SK-N-SH (cell line): ENCODE measurements around the gene LIMS2. TPM values are rescaled to one million over a fixed set of nuclear protein-coding genes. Genes with fewer than 3 reads are reported as not detected.

Experiments
- CTCF ChIA-PET: fragments of 300-600, 350-600 bp; formaldehyde crosslinking; extraction: SDS; loops from one replicate; lab custom pipeline; 2021; lab: Yijun Ruan, JAX
- POLR2A ChIA-PET: fragments of 350-600 bp; sonication (Branson Sonifier 250); formaldehyde crosslinking; extraction: SDS; loops from one replicate; lab custom pipeline; 2020; ENCODE audit warnings: antibody characterized with exemption, inconsistent platforms; lab: Yijun Ruan, JAX
- DNase-seq: peaks from one replicate; pipeline ENCODE4 v3.0.0; 2012
- H2AFZ ChIP-seq: fragments of 200-600 bp; sonication (generic); 2 replicates; pipeline ENCODE4 v1.8.1; 2016; ENCODE audit warnings: antibody characterized with exemption, mild to moderate bottlenecking, low read depth
- H3F3A ChIP-seq: fragments of 200-600 bp; sonication (generic); replicated peaks from 2 replicates; pipeline ENCODE3; 2016; ENCODE audit warnings: antibody characterized with exemption, mild to moderate bottlenecking; ENCODE audit not compliant: insufficient read depth
- H3K27ac ChIP-seq, 2 experiments: fragments of 200-500 bp in 1 of 2; fragments of 200-600 bp in 1 of 2; sonication (Bioruptor generic) in 1 of 2; sonication (generic), shearing (Covaris generic) in 1 of 2; 2 replicates each; pipeline versions ENCODE4 v1.5.1 to v1.6.1; 2014 to 2016; ENCODE audit warnings: low read depth in 2 of 2, inconsistent platforms in 1 of 2, low read length in 1 of 2, mild to moderate bottlenecking in 1 of 2, mixed read lengths in 1 of 2
- H3K27me3 ChIP-seq: fragments of 200-600 bp; sonication (generic), shearing (Covaris generic); 2 replicates; pipeline ENCODE4 v1.6.1; 2016; ENCODE audit warnings: mixed run types; ENCODE audit not compliant: insufficient read depth
- H3K36me3 ChIP-seq, 2 experiments: fragments of 200-500 bp in 1 of 2; fragments of 200-600 bp in 1 of 2; sonication (Bioruptor generic) in 1 of 2; sonication (generic) in 1 of 2; replicated peaks in 1 of 2; 2 replicates each; pipeline versions ENCODE3 to v1.5.1; 2014 to 2016; ENCODE audit warnings: low read length in 1 of 2, mild to moderate bottlenecking in 1 of 2; ENCODE audit not compliant: insufficient read depth in 2 of 2, control insufficient read depth in 1 of 2
- H3K4me1 ChIP-seq, 2 experiments: fragments of 200-500 bp in 1 of 2; fragments of 200-600 bp in 1 of 2; sonication (Bioruptor generic) in 1 of 2; sonication (generic), shearing (Covaris generic) in 1 of 2; 2 replicates each; pipeline versions ENCODE4 v1.5.1 to v1.6.1; 2014 to 2016; ENCODE audit warnings: low read depth in 1 of 2, low read length in 1 of 2, mixed run types in 1 of 2; ENCODE audit not compliant: insufficient read depth in 2 of 2, control insufficient read depth in 1 of 2
- H3K4me2 ChIP-seq: fragments of 200-600 bp; sonication (generic), shearing (Covaris generic); 2 replicates; pipeline ENCODE4 v1.6.1; 2017; ENCODE audit warnings: mixed run types
- H3K4me3 ChIP-seq, 2 experiments: fragments of 200-500 bp in 1 of 2; fragments of 200-600 bp in 1 of 2; sonication (Bioruptor generic) in 1 of 2; sonication (generic), shearing (Covaris generic) in 1 of 2; 2 replicates each; pipeline versions ENCODE4 v1.5.1 to v1.8.1; 2014 to 2016; ENCODE audit warnings: low read depth in 2 of 2, inconsistent platforms in 1 of 2, low read length in 1 of 2, mild to moderate bottlenecking in 1 of 2, mixed read lengths in 1 of 2, moderate library complexity in 1 of 2
- H3K79me2 ChIP-seq: fragments of 200-600 bp; sonication (generic); 2 replicates; pipeline ENCODE4 v1.8.1; 2017; ENCODE audit warnings: mild to moderate bottlenecking; ENCODE audit not compliant: insufficient read depth
- H3K9ac ChIP-seq: fragments of 200-600 bp; sonication (generic); 2 replicates; pipeline ENCODE4 v1.6.1; 2017; ENCODE audit warnings: mixed run types
- H3K9me2 ChIP-seq: fragments of 200-600 bp; sonication (generic); 2 replicates; pipeline ENCODE4 v1.6.1; 2017; ENCODE audit warnings: mixed run types
- H3K9me3 ChIP-seq: fragments of 200-600 bp; sonication (generic); 2 replicates; pipeline ENCODE4 v1.6.1; 2017; ENCODE audit warnings: mixed run types, mild to moderate bottlenecking, moderate library complexity
- H4K20me1 ChIP-seq: fragments of 200-600 bp; sonication (generic); 2 replicates; pipeline ENCODE4 v1.6.1; 2017; ENCODE audit warnings: mild to moderate bottlenecking, mixed run types; ENCODE audit not compliant: insufficient read depth
- ELF1 ChIP-seq: IDR thresholded peaks from 2 replicates; pipeline ENCODE4 v1.4.0; 2012
- EZH2phosphoT487 ChIP-seq: fragments of 200-600 bp; sonication (generic); IDR thresholded peaks from 2 replicates; pipeline ENCODE4 v1.6.1; 2017; ENCODE audit warnings: low read depth, mixed run types, mild to moderate bottlenecking, antibody characterized with exemption, moderate library complexity, borderline replicate concordance
- FOSL2 ChIP-seq: IDR thresholded peaks from 2 replicates; pipeline ENCODE4 v1.4.0; 2012; ENCODE audit warnings: low read depth, mild to moderate bottlenecking, moderate library complexity, borderline replicate concordance
- MEF2A ChIP-seq: IDR thresholded peaks from 2 replicates; pipeline ENCODE4 v1.4.0; 2012; ENCODE audit warnings: low read depth, borderline replicate concordance
- POLR2AphosphoS5 ChIP-seq: IDR thresholded peaks from 2 replicates; pipeline ENCODE4 v1.6.1; 2012; ENCODE audit warnings: low read depth, low read length
- RFX5 ChIP-seq: IDR thresholded peaks from 2 replicates; pipeline ENCODE4 v1.6.1; 2012; ENCODE audit warnings: mild to moderate bottlenecking, improper control_type of control experiment, low read length
- SIN3A ChIP-seq: IDR thresholded peaks from 2 replicates; pipeline ENCODE4 v1.6.1; 2012; ENCODE audit warnings: low read depth, mild to moderate bottlenecking, low read length, moderate library complexity, borderline replicate concordance
- TCF12 ChIP-seq: IDR thresholded peaks from 2 replicates; pipeline ENCODE4 v1.4.0; 2012
- YY1 ChIP-seq: IDR thresholded peaks from 2 replicates; pipeline ENCODE4 v1.4.0; 2012; ENCODE audit warnings: low read depth, mild to moderate bottlenecking
- WGBS: methylation state at CpG from one replicate; pipeline ENCODE4 v1.1.6; 2017; ENCODE audit warnings: low lambda C conversion rate; 5-methylcytosine and 5-hydroxymethylcytosine counted together
- polyA plus RNA-seq, 3 experiments: library from polyadenylated mRNA; depleted of rRNA; stranded (reverse); fragments of >200 nt; gene quantifications; 2 replicates each; pipeline ENCODE4 v1.2.3, GENCODE V29; 2012
- TF ChIP-seq, protein P1 (sequence below): fragments of 150-350 bp; IDR thresholded peaks from 2 replicates; pipeline ENCODE4 v1.6.1; 2017; ENCODE audit warnings: antibody characterized with exemption, low read length, low read depth, borderline replicate concordance
- TF ChIP-seq, protein P2 (sequence below): IDR thresholded peaks from 2 replicates; pipeline ENCODE4 v1.6.1; 2012; ENCODE audit warnings: mild to moderate bottlenecking, low read depth, low read length, moderate library complexity
- TF ChIP-seq, protein P3 (sequence below): IDR thresholded peaks from 2 replicates; pipeline ENCODE4 v1.4.0; 2012; ENCODE audit warnings: low read depth, borderline replicate concordance

The LIMS2 gene
- polyA plus RNA-seq, 1 of the 3 experiments (the other 2 are of a cell fraction) = 2.7 TPM

DNA sequence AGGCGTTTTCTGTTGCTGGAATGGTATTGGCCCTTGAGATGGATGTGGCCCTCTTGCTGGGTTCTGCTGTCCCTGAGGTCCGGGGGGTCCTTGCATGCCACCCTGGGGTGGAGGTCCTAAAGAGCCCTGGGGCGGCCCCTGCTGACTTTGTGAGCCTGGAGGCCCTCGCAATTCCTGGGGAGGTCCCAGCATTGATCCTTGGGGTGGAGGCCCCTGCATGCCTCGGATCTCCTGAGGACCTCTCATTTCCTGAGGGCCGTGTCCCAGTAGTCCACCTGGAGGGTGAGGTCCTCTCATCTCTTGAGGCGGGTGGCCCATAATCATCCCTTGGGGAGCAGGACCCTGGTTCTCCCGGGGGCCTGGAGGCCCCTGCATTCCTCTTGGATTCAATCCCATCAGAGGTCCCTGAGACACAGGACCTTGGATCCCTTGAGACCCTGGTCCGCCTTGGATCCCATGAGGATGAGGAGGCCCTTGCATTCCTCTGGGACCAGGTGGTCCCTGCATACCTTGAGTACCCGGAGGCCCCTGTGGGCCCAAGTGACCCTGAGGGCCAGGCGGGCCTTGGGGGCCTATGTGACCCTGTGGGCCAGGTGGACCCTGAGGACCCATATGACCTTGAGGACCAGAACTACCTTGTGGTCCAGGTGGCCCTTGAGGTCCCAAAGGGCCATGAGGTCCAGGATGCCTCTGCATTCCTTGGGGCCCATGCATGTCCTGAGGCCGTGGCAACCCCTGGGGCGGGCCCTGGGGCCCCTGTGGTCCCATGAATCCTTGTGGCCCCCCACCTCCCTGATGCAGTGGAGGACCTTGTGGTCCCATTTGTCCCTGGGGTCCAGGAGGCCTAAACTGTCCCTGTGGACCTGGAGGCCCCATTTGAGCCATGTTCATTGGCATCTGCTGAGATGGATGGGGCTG lies 44.2 kb upstream of the LIMS2 start:
- no peak overlapping the region for H3K27ac ChIP-seq
- H3K4me3 ChIP-seq = no peak overlapping the region
- POLR2A ChIA-PET = no interaction called here
- no peak overlapping the region for H3K9ac ChIP-seq
- no peaks in the 10 kb centered on the region for H3K9me3 ChIP-seq
- no peaks in the 10 kb centered on the region for H3K9me2 ChIP-seq
- WGBS = 100% methylated on average over 3 of the region's 13 CpGs
- peaks cover 53 to 57% of the 10 kb centered on the region in 2 experiments for H3K36me3 ChIP-seq
- DNase-seq = no peak
- H2AFZ ChIP-seq = no peak overlapping the region
- H4K20me1 ChIP-seq = no peaks in the 10 kb centered on the region
- TF ChIP-seq YY1 = no peak
- TF ChIP-seq, protein P1, sequence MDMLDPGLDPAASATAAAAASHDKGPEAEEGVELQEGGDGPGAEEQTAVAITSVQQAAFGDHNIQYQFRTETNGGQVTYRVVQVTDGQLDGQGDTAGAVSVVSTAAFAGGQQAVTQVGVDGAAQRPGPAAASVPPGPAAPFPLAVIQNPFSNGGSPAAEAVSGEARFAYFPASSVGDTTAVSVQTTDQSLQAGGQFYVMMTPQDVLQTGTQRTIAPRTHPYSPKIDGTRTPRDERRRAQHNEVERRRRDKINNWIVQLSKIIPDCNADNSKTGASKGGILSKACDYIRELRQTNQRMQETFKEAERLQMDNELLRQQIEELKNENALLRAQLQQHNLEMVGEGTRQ = no peak
- TF ChIP-seq POLR2AphosphoS5 = no peak
- no peak for TF ChIP-seq MEF2A
- TF ChIP-seq TCF12 = no peak
- TF ChIP-seq, protein P2, sequence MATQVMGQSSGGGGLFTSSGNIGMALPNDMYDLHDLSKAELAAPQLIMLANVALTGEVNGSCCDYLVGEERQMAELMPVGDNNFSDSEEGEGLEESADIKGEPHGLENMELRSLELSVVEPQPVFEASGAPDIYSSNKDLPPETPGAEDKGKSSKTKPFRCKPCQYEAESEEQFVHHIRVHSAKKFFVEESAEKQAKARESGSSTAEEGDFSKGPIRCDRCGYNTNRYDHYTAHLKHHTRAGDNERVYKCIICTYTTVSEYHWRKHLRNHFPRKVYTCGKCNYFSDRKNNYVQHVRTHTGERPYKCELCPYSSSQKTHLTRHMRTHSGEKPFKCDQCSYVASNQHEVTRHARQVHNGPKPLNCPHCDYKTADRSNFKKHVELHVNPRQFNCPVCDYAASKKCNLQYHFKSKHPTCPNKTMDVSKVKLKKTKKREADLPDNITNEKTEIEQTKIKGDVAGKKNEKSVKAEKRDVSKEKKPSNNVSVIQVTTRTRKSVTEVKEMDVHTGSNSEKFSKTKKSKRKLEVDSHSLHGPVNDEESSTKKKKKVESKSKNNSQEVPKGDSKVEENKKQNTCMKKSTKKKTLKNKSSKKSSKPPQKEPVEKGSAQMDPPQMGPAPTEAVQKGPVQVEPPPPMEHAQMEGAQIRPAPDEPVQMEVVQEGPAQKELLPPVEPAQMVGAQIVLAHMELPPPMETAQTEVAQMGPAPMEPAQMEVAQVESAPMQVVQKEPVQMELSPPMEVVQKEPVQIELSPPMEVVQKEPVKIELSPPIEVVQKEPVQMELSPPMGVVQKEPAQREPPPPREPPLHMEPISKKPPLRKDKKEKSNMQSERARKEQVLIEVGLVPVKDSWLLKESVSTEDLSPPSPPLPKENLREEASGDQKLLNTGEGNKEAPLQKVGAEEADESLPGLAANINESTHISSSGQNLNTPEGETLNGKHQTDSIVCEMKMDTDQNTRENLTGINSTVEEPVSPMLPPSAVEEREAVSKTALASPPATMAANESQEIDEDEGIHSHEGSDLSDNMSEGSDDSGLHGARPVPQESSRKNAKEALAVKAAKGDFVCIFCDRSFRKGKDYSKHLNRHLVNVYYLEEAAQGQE = no peak
- TF ChIP-seq, protein P3, sequence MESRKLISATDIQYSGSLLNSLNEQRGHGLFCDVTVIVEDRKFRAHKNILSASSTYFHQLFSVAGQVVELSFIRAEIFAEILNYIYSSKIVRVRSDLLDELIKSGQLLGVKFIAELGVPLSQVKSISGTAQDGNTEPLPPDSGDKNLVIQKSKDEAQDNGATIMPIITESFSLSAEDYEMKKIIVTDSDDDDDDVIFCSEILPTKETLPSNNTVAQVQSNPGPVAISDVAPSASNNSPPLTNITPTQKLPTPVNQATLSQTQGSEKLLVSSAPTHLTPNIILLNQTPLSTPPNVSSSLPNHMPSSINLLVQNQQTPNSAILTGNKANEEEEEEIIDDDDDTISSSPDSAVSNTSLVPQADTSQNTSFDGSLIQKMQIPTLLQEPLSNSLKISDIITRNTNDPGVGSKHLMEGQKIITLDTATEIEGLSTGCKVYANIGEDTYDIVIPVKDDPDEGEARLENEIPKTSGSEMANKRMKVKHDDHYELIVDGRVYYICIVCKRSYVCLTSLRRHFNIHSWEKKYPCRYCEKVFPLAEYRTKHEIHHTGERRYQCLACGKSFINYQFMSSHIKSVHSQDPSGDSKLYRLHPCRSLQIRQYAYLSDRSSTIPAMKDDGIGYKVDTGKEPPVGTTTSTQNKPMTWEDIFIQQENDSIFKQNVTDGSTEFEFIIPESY = no peak
- TF ChIP-seq FOSL2 = no peak
- no peak for TF ChIP-seq RFX5
- TF ChIP-seq SIN3A = no peak
- TF ChIP-seq ELF1 = no peak
- TF ChIP-seq EZH2phosphoT487 = no peak
- TF ChIP-seq, all 33 proteins: peak for 0
- Histone ChIP-seq H3F3A (no peaks in the 10 kb centered on the region), H3K4me1 (no peaks in the 10 kb centered on the region), H3K27me3 (no peaks in the 10 kb centered on the region), H3K79me2 (no peaks in the 10 kb centered on the region), H3K4me2 (no peak overlapping the region)
- CTCF ChIA-PET = interaction anchor here (1.1 kb wide), 1 partner anchor 229 kb away, joined by 3 read pairs; no protein-coding TSS in a partner anchor
